ENCODE results near the gene PDE6C.
"Not testable (repeated sequence)": the region's sequence is repeated elsewhere in the genome, so short reads cannot be mapped to it uniquely, and the experiment has no call there.

- not testable (repeated sequence) for TF ChIP-seq POLR2A (IDR thresholded peaks at IDR 0.05)
- TF ChIP-seq, protein P1, sequence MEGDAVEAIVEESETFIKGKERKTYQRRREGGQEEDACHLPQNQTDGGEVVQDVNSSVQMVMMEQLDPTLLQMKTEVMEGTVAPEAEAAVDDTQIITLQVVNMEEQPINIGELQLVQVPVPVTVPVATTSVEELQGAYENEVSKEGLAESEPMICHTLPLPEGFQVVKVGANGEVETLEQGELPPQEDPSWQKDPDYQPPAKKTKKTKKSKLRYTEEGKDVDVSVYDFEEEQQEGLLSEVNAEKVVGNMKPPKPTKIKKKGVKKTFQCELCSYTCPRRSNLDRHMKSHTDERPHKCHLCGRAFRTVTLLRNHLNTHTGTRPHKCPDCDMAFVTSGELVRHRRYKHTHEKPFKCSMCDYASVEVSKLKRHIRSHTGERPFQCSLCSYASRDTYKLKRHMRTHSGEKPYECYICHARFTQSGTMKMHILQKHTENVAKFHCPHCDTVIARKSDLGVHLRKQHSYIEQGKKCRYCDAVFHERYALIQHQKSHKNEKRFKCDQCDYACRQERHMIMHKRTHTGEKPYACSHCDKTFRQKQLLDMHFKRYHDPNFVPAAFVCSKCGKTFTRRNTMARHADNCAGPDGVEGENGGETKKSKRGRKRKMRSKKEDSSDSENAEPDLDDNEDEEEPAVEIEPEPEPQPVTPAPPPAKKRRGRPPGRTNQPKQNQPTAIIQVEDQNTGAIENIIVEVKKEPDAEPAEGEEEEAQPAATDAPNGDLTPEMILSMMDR (IDR thresholded peaks at IDR 0.05), result not testable (repeated sequence)
Observed at GRCh38 chr10:93696582-93696981, 84.2 kb downstream of the PDE6C start.

Data from body of pancreas (tissue), 4 donors.